ENCODE measurements around the gene KCNK6. TPM values are rescaled to one million over a fixed set of nuclear protein-coding genes. Genes with fewer than 3 reads are reported as not detected.

The KCNK6 gene
- total RNA-seq, 1 donor from 2014 or later = 29.2 TPM

DNA sequence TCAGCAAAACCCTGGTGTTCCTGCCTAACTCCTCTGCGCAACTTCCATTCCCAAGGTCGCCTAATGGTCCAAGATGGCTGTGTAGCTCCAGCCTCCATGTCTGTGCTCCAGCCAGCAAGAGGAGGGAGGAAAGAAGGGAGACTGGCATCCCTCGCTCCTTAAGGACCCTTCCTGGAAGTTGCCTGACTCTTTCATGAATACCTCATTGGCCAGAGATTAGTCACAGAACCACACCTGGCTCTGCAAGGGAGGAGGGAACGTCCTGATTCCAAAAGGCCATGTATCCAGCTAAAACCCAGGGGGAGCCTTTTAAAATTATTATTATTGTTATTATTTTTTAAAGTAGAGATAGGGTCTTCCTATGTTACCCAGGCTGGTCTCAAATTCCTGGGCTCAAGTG, 4.8 kb downstream of the KCNK6 start:
- no peak for DNase-seq (ENCODE audit: low spot score)
- Mint-ChIP-seq H3K4me1 (ENCODE audit: low read depth) (peaks cover 29% of the 10 kb centered on the region), H3K27me3 (ENCODE audit: low read depth) (no peaks in the 10 kb centered on the region), H3K9me3 (ENCODE audit: low read depth) (no peaks in the 10 kb centered on the region), H3K27ac (ENCODE audit: unreplicated experiment) (no peak overlapping the region), H3K4me3 (ENCODE audit: unreplicated experiment) (no peak overlapping the region), H3K36me3 (ENCODE audit: low read depth) (peaks cover 28% of the 10 kb centered on the region)
- TF ChIP-seq, protein P1, sequence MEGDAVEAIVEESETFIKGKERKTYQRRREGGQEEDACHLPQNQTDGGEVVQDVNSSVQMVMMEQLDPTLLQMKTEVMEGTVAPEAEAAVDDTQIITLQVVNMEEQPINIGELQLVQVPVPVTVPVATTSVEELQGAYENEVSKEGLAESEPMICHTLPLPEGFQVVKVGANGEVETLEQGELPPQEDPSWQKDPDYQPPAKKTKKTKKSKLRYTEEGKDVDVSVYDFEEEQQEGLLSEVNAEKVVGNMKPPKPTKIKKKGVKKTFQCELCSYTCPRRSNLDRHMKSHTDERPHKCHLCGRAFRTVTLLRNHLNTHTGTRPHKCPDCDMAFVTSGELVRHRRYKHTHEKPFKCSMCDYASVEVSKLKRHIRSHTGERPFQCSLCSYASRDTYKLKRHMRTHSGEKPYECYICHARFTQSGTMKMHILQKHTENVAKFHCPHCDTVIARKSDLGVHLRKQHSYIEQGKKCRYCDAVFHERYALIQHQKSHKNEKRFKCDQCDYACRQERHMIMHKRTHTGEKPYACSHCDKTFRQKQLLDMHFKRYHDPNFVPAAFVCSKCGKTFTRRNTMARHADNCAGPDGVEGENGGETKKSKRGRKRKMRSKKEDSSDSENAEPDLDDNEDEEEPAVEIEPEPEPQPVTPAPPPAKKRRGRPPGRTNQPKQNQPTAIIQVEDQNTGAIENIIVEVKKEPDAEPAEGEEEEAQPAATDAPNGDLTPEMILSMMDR (IDR thresholded peaks at IDR 0.05) = no peak

GRCh38 chr19:38326591-38326990, 6.9 kb downstream of the KCNK6 start:
- TF ChIP-seq, protein P1 (IDR thresholded peaks at IDR 0.05) = no peak
- DNase-seq (ENCODE audit: low spot score) = no peak
- no peak overlapping the region for H3K27ac Mint-ChIP-seq (ENCODE audit: unreplicated experiment)
- H3K9me3 Mint-ChIP-seq (ENCODE audit: low read depth) = no peaks in the 10 kb centered on the region
- peaks cover 31% of the 10 kb centered on the region for H3K36me3 Mint-ChIP-seq (ENCODE audit: low read depth)
- peaks cover 15% of the 10 kb centered on the region for H3K4me1 Mint-ChIP-seq (ENCODE audit: low read depth)
- H3K27me3 Mint-ChIP-seq (ENCODE audit: low read depth) = no peaks in the 10 kb centered on the region
- H3K4me3 Mint-ChIP-seq (ENCODE audit: unreplicated experiment) = no peak overlapping the region

DNA sequence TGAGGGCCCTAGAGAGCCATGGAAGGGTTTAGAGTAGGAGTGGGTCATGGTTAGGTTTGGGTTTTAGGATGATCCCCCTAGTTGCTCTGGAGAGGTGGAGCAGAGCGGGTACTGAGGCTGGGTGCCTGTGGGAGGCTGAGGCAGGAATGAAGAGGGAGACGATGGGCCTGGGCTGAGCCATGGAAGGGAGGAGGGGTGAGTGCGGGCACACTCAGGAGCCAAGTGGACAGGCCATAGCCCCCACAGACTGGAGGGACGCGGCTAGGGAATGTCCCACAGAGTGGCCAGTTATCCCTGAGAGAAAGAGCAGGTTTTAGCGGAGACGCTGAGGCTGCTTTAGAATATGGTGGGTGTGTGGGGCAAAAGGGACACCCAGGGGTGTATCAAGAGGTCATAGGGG, 10.0 kb downstream of the KCNK6 start:
- Mint-ChIP-seq H3K27me3 (ENCODE audit: low read depth) (no peaks in the 10 kb centered on the region), H3K4me1 (ENCODE audit: low read depth) (no peaks in the 10 kb centered on the region), H3K9me3 (ENCODE audit: low read depth) (no peaks in the 10 kb centered on the region), H3K4me3 (ENCODE audit: unreplicated experiment) (no peak overlapping the region), H3K27ac (ENCODE audit: unreplicated experiment) (peak overlapping the region; percentile 19), H3K36me3 (ENCODE audit: low read depth) (peaks cover 25% of the 10 kb centered on the region)
- no peak for DNase-seq (ENCODE audit: low spot score)
- TF ChIP-seq, protein P1 (IDR thresholded peaks at IDR 0.05) = no peak

DNA sequence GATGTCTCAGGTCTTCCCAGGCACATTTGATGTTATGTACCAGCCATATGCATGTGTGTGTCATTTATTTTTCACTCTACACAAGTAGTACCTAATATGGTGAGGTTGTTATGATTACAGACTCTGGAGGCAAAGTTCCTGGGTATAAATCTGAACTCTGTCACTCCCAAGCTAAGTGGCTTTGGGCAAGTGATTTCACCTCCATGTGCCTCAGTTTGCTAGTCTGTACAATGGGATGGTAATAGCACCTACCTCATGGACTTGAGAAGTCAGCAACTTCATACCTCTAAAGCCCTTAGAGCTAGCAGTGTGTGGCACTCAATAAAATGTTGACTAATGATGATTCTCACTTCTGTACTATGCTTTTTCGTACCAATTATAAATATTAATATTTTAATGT, 12.1 kb downstream of the KCNK6 start:
- TF ChIP-seq, protein P1 (IDR thresholded peaks at IDR 0.05) = no peak
- H3K4me1 Mint-ChIP-seq (ENCODE audit: low read depth) = peaks cover 2% of the 10 kb centered on the region
- H3K9me3 Mint-ChIP-seq (ENCODE audit: low read depth) = no peaks in the 10 kb centered on the region
- no peak overlapping the region for H3K4me3 Mint-ChIP-seq (ENCODE audit: unreplicated experiment)
- peaks cover 15% of the 10 kb centered on the region for H3K36me3 Mint-ChIP-seq (ENCODE audit: low read depth)
- no peak overlapping the region for H3K27ac Mint-ChIP-seq (ENCODE audit: unreplicated experiment)
- H3K27me3 Mint-ChIP-seq (ENCODE audit: low read depth) = no peaks in the 10 kb centered on the region
- no peak for DNase-seq (ENCODE audit: low spot score)

DNA sequence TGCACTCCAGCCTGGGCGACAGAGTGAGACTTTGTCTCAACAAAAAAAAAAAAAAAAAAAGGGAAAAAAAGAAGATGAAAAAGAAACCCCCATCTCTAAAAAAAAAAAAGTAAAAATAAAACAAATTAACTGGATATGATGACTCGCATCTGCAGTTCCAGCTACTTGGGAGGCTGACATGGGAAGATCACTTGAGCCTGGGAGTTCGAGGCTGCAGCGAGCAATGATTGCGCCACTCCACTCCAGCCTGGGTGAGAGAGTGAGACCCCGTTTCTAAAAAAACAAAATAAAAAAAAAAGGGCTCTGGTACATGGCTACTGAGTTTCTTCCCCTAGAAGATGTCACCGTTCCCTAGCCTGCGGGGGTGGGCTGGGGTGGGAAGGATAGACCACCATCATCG, 13.6 kb downstream of the KCNK6 start:
- TF ChIP-seq, protein P1 (IDR thresholded peaks at IDR 0.05) = no peak
- DNase-seq (ENCODE audit: low spot score) = no peak
- Mint-ChIP-seq H3K9me3 (ENCODE audit: low read depth) (no peaks in the 10 kb centered on the region), H3K27me3 (ENCODE audit: low read depth) (no peaks in the 10 kb centered on the region), H3K36me3 (ENCODE audit: low read depth) (peaks cover 6% of the 10 kb centered on the region), H3K4me3 (ENCODE audit: unreplicated experiment) (no peak overlapping the region), H3K4me1 (ENCODE audit: low read depth) (peaks cover 7% of the 10 kb centered on the region), H3K27ac (ENCODE audit: unreplicated experiment) (no peak overlapping the region)

Data from chondrocyte (in vitro differentiated cells).